GM12874 (cell line): ENCODE data around the gene SLC35E3.

ENCODE experiments used
- CTCF ChIP-seq: IDR thresholded peaks from 2 replicates; pipeline ENCODE4 v1.5.1; 2011; ENCODE audit warnings: low read depth, mild to moderate bottlenecking, control low read depth, low read length, moderate library complexity; ENCODE audit not compliant: insufficient read depth

SLC35E3 gene

GRCh38 chr12:68745904-68746571 is at the start of gene SLC35E3:
Gene SLC35E3 (plus strand): TSS chr12:68746176. CDS start chr12:68746378, 202 bp downstream.
- TF ChIP-seq CTCF: no peak

GRCh38 chr12:68699486-68699885 is 46.5 kb upstream of the SLC35E3 start:
- TF ChIP-seq CTCF: no peak

- no peak for TF ChIP-seq CTCF
Measured at GRCh38 chr12:68727776-68728175, 18.2 kb upstream of the SLC35E3 start.

GRCh38 chr12:68733661-68734071 is 12.3 kb upstream of the SLC35E3 start:
- no peak for TF ChIP-seq CTCF

GRCh38 chr12:68739891-68740290 is 6.1 kb upstream of the SLC35E3 start:
- no peak for TF ChIP-seq CTCF

- TF ChIP-seq CTCF: no peak
Measured at GRCh38 chr12:68743356-68743755, 2.6 kb upstream of the SLC35E3 start.

GRCh38 chr12:68745376-68745903 is 536 bp upstream of the SLC35E3 start:
- TF ChIP-seq CTCF: no peak
